Measurements from ENCODE around the gene PYGB. TPM values are rescaled to one million over a fixed set of nuclear protein-coding genes. Genes with fewer than 3 reads are reported as not detected.

PYGB gene
- total and polyA plus RNA-seq, 2 experiments from 2014 or later = 45.3 to 61.1 TPM

DNA sequence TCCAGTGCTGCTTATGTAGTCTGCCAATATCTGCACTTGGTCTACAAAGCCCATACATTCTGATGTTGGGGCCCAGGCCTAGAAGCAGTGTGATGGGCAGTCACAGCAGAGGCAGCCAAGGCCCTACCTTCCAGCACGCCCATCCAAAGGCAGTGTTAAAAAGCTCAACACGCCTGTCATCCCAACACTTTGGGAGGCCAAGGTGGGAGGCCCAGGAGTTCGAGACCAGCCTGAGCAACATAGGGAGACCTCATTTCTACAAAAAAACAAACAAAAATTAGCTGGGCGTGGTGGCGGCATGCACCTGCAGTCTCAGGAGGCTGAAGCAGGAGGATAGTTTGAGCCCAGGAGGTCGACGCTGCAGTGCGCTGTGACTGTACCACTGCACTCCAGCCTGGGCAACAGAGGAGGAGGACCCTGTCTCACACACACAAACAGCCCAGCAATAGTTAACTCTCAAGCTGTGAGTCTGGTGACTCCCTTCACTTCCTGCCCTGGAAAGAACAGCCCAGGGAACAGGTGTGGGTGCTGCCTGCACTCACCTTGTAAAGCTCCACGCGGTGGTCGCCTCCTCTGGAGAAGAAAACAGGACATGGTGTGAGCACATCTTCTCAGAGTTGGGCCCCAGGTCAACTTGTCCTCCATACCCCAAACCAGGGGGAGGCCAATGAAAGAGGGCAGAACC is 68.8 kb downstream of the PYGB start:
- Histone ChIP-seq H3K27me3 (no peaks in the 10 kb centered on the region), H3K4me2 (no peak overlapping the region), H3K4me3 (no peak overlapping the region), H3K36me3 (replicated peaks; ENCODE audit: insufficient read depth, low read depth) (no peaks in the 10 kb centered on the region), H3K27ac (no peak overlapping the region), H2AFZ (no peak overlapping the region), H4K20me1 (ENCODE audit: insufficient read depth, poor library complexity, severe bottlenecking) (no peaks in the 10 kb centered on the region), H3K4me1 (ENCODE audit: insufficient read depth) (peaks cover 4% of the 10 kb centered on the region), H3K79me2 (peaks cover 28% of the 10 kb centered on the region), H3K9me3 (ENCODE audit: low read depth) (no peaks in the 10 kb centered on the region), H3K9me2 (replicated peaks; ENCODE audit: insufficient read depth) (no peaks in the 10 kb centered on the region)
- TF ChIP-seq EZH2phosphoT487 (IDR thresholded peaks at IDR 0.05; ENCODE audit: low read depth, severe bottlenecking, unreplicated experiment) (no peak), EZH2 (IDR thresholded peaks at IDR 0.05; ENCODE audit: borderline replicate concordance) (no peak)
- TF ChIP-seq, protein P1, sequence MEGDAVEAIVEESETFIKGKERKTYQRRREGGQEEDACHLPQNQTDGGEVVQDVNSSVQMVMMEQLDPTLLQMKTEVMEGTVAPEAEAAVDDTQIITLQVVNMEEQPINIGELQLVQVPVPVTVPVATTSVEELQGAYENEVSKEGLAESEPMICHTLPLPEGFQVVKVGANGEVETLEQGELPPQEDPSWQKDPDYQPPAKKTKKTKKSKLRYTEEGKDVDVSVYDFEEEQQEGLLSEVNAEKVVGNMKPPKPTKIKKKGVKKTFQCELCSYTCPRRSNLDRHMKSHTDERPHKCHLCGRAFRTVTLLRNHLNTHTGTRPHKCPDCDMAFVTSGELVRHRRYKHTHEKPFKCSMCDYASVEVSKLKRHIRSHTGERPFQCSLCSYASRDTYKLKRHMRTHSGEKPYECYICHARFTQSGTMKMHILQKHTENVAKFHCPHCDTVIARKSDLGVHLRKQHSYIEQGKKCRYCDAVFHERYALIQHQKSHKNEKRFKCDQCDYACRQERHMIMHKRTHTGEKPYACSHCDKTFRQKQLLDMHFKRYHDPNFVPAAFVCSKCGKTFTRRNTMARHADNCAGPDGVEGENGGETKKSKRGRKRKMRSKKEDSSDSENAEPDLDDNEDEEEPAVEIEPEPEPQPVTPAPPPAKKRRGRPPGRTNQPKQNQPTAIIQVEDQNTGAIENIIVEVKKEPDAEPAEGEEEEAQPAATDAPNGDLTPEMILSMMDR (IDR thresholded peaks at IDR 0.05; ENCODE audit: poor library complexity) = no peak
- 97% methylated on average over 11 of the region's 11 CpGs for WGBS (ENCODE audit: low lambda C conversion rate, missing lambda C conversion rate)
- DNase-seq (ENCODE audit: low spot score) = no peak

DNA sequence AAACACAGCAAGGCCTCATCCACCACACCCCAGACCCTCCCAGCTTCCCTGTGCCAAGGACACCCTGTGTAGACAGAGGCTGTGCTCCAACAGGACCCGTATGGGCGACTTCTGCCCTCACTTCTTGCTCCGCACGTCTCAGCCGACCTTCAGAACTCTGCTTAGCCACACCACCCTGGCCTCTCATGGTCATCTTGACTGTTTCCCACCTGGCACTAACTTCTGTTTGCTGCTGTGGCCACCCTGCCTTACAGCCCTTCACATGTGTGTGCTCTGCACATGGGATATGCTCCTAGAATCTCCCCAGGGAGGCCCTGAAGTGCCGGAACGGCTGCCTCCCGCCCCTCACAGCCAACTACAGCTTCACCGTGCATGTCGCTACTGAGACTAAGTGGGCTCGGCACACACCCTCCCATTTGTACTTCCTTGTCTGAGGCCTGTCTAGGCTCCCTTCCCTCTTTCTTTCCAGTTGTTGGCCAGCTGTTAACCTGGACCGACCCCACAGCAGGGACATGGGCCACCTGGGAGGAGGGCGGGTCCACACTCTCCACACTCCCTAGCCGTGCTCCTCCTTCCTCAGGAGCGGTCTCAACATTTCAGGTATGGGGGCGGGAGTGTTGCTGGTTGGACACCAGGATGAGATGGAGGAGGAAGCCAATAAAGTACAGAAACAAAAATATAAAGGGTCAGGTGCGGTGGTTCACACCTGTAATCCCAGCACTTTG is 69.6 kb downstream of the PYGB start:
- Histone ChIP-seq H3K4me1 (ENCODE audit: insufficient read depth) (no peaks in the 10 kb centered on the region), H3K9me3 (ENCODE audit: low read depth) (no peaks in the 10 kb centered on the region), H2AFZ (no peak overlapping the region), H4K20me1 (ENCODE audit: insufficient read depth, poor library complexity, severe bottlenecking) (no peaks in the 10 kb centered on the region), H3K4me2 (no peak overlapping the region), H3K9me2 (replicated peaks; ENCODE audit: insufficient read depth) (no peaks in the 10 kb centered on the region), H3K79me2 (peaks cover 28% of the 10 kb centered on the region), H3K27me3 (no peaks in the 10 kb centered on the region), H3K27ac (no peak overlapping the region), H3K4me3 (no peak overlapping the region), H3K36me3 (replicated peaks; ENCODE audit: insufficient read depth, low read depth) (no peaks in the 10 kb centered on the region)
- WGBS (ENCODE audit: low lambda C conversion rate, missing lambda C conversion rate) = 91% methylated on average over 17 of the region's 17 CpGs
- no peak for TF ChIP-seq EZH2 (IDR thresholded peaks at IDR 0.05; ENCODE audit: borderline replicate concordance)
- TF ChIP-seq EZH2phosphoT487 (IDR thresholded peaks at IDR 0.05; ENCODE audit: low read depth, severe bottlenecking, unreplicated experiment) = no peak
- TF ChIP-seq, protein P1 (IDR thresholded peaks at IDR 0.05; ENCODE audit: poor library complexity) = no peak
- DNase-seq (ENCODE audit: low spot score) = no peak

DNA sequence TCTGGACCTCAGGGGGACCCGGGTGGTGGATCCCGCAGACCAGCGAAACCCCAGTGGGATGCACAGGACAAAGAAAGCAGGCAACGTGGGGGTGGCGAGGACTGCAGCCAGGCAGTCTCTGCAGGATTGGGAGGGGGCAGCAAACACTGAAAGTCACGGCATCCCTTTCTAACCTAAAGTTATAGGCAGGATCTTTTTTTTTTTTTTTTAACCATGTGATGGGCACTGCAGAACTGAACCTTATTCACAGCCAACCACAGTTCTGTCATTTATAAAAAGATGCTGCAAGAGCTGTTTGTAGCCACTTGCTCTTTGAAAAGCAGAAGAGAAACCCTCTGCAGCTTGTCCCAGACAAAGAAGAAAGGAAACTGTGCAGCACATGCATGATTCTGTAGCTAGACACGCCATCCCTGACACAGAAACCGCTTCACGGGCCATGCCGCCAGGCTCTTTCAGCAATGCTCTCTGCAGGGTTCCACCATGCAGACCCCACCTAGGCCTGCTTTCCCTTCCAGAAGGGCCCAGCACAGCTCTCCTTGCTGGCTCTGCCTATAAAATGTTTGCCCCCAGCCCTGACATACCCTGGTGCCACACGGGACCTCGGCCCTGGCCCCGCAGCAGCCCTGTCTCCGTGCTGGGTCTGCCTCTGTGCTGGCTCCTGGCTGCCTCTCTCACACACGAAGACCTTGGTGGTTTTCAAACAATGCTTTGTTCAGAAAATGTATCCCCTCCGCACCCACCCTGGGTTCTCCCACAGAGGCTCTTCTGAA is 70.8 kb downstream of the PYGB start:
- Histone ChIP-seq H3K36me3 (replicated peaks; ENCODE audit: insufficient read depth, low read depth) (no peaks in the 10 kb centered on the region), H4K20me1 (ENCODE audit: insufficient read depth, poor library complexity, severe bottlenecking) (peaks cover 1% of the 10 kb centered on the region), H3K4me2 (no peak overlapping the region), H3K27ac (no peak overlapping the region), H3K27me3 (no peaks in the 10 kb centered on the region), H3K79me2 (peaks cover 28% of the 10 kb centered on the region), H3K4me1 (ENCODE audit: insufficient read depth) (no peaks in the 10 kb centered on the region), H3K9me3 (ENCODE audit: low read depth) (no peaks in the 10 kb centered on the region), H3K4me3 (no peak overlapping the region), H3K9me2 (replicated peaks; ENCODE audit: insufficient read depth) (no peaks in the 10 kb centered on the region), H2AFZ (no peak overlapping the region)
- TF ChIP-seq, protein P1 (IDR thresholded peaks at IDR 0.05; ENCODE audit: poor library complexity) = no peak
- TF ChIP-seq EZH2 (IDR thresholded peaks at IDR 0.05; ENCODE audit: borderline replicate concordance) (no peak), EZH2phosphoT487 (IDR thresholded peaks at IDR 0.05; ENCODE audit: low read depth, severe bottlenecking, unreplicated experiment) (no peak)
- DNase-seq (ENCODE audit: low spot score) = no peak
- WGBS (ENCODE audit: low lambda C conversion rate, missing lambda C conversion rate) = 92% methylated on average over 16 of the region's 16 CpGs

All from hepatocyte (in vitro differentiated cells).